ENCODE measurements around the gene MLC1. TPM values are rescaled to one million over a fixed set of nuclear protein-coding genes. Genes with fewer than 3 reads are reported as not detected.
A peak's percentile ranks its signal among the peaks of the same experiment; 100 is the strongest.

Gene MLC1
- polyA plus RNA-seq, 10 donors, result 0.39 to 1.4 (median 0.78) TPM

DNA sequence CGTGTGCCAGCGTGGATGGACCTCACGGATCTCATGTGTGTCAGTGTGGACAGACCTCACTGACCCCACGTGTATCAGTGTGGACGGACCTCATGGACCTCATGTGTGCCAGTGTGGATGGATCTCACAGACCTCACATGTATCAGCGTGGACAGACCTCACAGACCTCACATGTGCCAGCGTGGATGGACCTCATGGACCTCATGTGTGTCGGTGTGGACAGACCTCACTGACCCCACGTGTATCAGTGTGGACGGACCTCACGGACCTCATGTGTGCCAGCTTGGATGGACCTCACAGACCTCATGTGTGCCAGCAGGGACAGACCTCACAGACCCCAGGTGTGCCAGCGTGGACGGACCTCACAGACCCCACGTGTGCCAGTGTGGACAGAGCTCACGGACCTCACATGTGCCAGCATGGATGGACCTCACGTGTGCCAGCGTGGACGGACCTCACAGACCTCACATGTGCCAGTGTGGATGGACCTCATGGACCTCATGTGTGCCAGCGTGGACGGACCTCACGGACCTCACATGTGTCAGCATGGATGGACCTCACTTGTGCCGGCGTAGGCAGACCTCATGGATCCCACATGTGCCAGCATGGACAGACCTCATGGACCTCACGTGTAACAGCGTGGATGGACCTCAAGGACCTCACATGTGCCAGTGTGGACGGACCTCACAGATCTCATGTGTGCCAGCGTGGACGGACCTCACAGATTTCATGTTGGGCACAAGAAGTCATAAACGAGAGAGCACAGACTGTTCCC is 45.4 kb downstream of the MLC1 start:
- no peak for DNase-seq

DNA sequence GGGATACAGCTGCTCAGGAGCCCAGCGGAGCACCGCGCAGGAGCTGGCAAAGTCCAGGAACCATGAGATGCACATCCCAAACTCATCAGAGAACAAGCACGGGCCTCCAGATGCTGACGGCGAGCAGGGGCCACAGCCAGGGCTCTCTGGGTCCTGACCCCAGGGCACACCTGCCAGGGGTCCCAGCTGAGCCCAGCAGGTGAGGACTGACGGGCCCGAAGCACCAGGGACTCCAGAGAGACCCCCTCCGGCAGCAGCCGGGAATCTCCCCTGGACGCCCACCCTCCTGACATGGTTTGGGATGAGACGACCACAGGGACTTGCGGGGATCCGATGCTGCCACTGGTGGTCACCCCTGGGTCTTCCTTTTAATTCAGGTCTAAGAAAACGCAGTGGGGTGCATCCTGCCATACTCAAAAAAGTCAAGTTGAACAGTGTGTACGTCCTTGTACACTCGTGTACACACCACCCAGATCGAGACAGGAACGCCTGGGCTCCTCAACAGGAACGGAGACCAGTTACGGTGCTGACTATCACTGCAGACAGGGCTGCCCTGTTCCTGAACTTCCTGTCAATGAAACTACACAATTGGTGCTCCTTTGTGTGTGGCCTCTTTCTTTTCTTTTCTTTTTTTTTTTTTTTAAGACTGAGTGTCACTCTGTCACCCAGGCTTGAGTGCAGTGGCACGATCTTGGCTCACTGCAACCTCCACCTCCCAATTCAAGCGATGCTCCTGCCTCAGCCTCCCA is 49.1 kb downstream of the MLC1 start:
- no peak for DNase-seq

DNA sequence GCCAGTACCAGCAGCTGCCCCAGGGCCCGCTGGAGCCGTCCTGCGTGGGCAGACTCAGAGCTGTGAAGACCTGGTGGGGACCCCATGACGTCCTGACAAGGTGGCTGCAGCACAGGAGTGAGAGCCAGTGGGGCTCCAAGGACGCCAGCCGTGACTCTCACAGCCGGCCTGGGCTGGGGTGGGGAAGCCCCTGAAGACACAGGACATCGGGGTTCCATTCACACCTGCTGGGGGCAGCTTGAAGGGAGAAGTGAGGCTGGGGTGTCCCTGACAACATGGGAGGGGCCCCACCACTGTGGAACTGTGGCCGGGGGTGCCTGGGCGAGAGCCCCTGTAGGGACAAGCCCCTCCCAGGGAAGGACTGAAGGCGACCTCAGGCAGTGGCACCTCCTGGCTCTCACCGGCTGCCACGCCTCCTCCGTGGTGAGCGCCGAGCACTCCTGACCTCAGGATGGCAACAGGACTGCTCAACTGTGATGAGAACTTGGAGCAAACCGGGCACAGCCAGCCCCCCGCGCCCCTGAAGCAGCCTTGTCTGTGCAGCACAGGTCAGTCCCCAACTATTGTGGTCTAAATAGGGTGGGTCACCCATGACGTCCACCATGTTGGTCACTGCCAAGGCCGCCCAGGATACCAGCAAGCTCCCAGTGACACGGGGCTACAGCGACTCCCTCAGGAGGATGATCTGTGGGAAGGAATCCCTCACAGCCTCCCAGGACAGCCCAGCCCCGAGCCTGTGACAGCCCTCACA is 49.9 kb downstream of the MLC1 start:
- no peak for DNase-seq

DNA sequence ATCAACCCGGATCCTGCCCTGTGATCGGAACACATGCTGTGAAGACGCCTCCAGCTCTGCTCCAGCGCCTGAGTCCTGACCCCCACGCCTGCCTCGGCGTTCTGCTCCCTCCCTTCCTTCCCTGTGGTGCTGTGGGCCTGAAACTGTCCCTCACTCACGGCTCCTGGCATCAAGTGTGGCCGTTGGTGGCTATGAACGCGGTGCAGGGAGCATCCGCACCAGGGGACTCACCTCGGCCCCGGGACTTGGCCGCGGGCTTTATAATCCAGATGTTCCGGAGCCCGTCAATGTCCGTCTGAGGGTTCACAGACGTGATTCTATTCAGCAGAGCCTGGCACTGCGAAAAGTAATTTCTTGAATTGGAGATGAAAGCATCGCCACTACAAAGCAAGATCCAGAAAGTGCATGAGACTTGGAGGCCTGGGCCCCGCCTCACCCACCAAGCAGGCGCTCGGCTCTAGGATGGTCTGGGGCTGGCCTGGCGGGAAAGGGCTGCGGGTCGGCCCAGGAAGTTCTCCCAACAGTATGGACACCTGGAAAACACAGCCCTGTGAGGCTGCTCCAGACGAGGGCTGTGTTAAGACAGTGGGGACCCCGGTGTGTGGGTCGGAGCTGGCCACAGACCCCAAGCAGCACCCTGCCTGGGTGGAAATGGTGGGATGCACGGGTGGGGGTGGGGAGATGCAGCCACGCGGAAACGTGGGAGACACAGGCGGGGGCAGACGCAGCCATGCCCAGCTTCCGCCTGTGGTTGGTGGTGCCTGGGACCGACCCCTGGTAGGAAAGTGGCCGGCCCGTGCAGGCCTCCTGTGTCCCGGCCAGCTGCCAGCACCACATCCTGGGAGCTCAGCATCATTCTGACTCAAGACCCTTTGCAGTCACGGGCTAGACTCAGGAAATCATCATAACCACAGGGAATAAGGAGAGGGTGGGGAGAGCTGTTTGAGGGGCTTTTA is 50.8 kb downstream of the MLC1 start:
- DNase-seq, result no peak

DNA sequence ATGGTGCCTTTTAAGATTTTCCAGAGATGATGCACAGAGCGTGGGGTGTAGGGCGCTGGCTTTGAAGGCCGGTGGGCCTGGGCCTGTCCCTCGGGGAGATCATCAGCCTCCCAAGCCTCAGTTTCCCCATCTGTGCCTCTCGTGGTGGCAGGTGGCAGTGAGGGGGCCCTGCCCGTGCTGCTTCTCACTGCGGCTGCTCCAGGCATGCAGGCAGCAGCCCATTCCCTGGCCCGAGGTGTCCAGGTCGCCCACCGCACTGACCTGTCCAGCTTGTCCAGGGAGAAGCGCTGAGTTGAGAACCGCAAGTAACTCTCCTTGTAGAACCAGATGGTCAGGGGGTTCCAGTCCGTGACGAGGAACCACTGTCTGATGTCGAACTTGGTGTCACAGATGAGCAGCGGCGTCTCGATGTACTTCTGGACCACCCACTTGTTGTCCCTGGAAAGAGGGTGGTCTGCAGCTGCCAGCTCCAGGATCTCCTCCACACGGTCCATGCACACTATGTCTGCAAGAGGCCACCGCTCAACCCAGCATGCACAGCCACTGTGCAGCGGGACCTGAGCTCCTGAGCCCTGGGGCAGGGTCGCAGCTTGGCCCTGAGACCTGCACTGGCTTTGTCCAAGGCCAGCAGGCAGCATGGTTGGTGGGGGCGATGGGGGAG is 52.2 kb downstream of the MLC1 start:
- DNase-seq, result no peak

DNA sequence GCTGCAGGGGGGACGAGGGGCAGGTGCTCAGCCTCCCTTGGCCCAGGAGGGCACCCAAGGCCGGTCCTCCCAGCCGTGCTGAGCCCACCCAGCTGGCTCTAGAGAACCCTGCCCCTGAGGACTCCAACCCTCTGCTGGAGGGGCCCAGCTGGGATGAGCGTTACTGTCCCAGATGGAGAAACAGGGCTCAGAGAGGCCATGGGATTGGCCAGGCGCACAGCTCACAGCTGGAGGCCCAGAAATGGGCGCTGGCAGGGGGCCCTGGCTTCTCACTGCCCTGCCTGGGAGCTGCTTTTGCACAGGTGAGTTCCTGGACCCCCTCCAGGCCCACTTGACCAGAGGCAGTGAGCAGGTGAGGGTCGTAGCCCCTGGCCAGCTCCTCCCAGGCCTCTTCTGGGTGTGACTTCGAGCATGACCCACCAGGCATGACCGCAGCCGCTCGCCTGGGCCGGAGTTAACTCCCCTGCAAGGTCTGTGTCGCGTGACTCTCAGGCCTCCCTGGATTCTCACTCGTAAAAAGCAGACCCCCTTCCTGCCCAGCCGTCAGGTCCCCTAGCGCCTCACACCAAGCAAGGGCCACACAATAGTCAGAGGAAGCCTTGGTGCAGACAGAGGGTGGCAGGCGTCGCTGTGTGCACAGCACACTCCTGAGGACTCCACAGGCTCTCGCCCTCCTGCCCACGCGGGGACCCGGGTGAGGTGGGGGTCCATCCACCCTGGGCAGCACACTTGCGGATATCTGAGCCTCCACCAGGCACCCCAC is 52.9 kb downstream of the MLC1 start:
- no peak for DNase-seq

DNA sequence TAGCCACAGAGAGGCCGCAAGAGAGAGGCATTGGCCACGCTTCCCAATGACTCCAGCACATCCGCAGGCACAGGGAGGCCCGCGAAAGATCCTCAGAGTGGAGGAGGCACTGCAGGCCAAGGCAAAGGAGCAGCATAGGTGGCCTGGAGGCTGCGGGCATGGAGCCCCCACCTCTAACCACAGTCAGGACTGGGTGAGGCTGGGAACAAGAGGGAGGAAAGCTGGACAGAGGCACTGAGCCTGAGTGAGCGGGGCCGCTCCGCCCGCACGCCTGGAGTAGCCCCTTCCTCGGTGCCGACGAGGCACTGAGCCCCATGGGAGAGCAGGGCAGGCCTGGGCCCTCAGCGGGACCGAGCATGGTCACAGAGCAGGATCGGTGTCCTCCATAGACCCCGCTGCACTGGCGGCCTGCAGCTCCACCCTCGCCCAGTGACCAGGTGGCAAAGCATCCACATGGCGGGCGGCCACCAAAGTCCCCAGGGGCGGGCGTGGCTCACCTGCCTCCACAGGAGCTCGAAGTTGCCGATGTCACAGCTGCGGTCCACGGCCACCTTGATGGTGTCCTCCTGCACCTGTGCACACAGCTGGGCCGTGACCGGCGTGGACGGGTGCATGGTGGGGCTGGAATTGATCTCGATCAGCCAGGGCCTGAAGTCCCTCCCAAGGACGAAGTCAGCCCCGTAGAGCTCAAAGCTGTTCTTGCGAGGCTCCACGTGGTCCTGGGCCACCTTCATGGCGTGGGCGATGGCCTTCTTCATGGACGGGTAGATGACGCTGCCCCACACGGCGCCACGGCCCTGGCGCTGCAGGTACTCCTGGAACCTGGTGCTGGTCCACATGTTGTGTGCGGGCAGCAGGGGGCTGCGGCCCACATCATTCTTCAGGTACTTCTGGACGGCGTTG is 53.8 kb downstream of the MLC1 start:
- no peak for DNase-seq

DNA sequence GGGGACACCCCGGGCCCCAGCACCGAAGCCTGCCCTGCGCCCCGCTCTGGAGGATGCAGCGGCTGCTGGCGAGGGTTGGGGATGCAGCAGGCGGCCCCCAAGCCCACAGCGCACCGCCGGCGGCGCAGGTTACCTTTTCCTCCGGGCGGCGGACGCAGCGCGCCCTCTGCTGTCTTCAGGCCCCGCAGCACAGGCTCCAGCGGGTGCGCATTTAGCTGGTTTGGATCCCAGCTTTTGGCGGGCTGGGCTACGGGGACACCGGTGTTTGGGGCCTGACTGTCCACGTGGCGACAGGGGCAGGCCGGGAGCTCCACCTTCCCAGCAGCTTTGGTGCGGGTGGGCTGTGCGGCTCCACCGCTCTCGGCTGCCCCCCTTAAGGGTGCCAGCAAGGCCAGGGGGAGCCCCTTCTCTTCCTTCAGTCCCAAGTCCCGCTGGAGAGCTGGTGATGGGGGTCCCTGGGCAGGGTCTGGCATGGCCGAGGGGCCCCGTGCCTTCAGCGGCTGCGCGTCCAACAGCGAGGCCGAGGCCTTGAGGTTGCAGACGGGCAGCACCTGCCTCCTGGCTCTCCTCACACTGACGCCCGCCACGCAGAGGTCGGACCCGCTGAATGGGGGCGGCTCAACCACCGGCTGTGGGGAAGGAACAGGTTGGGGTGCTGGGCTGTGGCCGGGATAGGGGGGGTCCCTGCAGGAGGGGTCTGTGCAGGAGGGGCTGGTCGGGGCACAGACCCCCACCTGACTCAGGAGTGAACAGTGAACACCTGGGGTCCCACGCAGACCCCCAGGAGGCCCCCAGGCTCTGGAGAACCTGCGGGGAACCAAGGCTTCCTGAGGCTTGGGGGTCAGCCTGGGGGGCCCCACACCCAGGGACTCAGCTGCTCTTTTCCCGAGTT is 54.7 kb downstream of the MLC1 start:
- DNase-seq, result peak; percentile 14 to 71 (median 53)

DNA sequence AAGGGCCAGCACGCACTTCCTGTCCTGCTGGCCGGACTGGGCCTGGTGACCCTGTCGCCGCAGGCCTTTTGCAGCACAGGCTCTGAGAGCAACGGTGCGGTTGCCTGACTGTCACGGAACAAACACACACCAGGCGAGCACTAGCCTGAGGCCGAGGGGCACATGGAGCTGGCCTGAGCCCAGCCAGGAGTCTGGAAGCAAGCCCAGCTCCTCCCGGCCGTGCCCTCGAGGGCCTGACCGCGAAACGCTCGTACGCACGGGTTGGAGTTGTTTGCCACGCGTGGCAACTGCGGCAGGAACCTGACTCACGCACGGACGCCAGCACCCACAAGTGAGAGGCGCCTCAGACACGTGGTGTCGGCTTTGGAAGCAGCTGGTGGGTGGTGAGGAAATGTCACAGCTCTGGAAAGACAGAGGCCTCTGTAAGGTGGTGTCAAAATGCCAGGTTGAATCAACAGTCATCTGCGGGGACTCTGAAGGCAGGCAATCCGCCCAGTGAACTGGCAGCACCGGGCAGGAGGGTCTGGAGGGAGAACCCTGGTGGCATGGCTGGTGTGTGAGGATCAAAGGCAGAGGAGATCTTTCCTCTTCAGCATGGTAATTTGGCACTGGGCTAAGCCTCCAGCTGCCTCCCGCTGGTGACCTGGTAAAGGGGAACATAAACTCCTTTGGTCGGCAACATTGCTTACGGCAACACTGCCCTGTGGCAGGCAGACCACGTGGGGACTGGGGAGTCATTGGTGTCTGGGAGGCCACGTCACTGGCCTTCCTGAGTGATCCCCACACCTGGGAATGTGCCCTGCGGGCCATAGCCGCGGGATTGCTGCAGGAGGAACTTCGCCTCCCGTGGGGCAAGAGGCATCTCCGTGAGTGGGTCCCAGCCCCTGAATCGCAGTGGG is 57.3 kb downstream of the MLC1 start:
- no peak for DNase-seq

DNA sequence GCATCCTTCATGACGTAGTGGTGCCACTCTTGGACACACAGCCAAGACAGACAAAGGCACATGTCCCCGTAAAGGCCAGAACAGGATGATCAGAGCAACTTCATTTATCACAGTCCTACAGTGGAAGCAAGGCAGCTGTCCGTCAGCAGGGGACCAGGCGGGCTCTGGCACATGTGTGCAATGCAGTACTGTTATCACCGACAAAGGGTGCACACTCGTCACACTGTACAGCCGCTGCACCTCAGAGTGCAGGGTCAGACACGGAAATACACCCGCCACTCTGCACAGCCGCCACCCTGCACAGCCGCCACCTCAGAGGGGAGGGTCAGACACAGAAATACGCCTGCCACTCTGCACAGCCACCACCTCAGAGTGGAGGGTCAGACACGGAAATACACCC is 59.2 kb downstream of the MLC1 start:
- DNase-seq, result no peak

DNA sequence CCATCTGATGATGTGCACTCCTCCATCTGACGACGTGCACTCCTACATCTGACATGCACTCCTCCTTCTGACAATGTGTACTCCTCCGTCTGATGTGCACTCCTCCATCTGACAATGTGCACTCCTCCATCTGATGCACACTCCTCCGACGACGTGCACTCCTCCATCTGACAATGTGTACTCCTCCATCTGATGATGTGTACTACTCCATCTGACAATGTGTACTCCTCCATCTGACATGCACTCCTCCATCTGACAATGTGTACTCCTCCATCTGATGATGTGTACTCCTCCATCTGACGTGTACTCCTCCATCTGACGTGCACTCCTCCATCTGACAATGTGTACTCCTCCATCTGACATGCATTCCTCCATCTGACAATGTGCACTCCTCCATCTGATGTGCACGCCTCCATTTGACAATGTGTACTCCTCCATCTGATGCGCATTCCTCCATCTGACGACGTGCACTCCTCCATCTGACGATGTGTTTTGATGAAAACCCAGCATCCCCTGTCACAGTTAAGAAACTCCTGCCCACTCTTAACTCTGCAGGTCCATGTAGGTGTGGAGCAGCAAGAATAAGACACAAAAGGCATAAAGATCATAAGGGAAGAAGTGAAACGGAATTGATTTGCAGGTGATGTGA is 62.9 kb downstream of the MLC1 start:
- no peak for DNase-seq

DNA sequence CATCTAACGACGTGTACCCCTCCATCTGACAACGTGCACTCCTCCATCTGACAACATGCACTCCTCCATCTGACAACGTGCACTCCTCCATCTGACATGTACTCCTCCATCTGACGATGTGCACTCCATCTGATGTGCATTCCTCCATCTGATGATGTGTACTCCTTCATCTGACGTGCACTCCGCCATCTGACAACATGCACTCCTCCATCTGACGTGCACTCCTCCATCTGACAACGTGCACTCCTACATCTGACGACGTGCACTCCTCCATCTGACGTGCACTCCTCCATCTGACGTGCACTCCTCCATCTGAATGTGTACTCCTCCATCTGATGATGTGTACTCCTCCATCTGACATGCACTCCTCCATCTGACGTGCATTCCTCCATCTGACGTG is 64.6 kb downstream of the MLC1 start:
- no peak for DNase-seq

DNA sequence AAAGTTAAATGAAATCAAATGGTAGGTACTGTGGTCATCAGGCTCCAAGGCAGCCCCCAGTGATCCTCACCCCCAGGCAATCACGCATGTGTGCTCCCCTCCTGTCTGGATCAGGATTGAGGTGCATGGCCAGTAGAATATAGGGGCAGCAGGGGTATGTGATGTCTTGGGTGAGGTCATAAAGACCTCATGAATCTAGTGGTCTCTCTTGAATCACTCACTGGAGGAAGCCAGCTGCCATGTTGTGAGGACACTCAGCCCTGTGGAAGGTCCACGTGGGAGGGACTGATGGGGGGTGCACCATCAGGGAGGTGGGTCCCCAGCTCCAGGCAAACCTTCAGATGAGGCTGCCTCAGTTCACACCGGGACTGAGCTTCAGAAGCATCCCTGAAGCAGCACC is 65.9 kb downstream of the MLC1 start:
- DNase-seq, result no peak

DNA sequence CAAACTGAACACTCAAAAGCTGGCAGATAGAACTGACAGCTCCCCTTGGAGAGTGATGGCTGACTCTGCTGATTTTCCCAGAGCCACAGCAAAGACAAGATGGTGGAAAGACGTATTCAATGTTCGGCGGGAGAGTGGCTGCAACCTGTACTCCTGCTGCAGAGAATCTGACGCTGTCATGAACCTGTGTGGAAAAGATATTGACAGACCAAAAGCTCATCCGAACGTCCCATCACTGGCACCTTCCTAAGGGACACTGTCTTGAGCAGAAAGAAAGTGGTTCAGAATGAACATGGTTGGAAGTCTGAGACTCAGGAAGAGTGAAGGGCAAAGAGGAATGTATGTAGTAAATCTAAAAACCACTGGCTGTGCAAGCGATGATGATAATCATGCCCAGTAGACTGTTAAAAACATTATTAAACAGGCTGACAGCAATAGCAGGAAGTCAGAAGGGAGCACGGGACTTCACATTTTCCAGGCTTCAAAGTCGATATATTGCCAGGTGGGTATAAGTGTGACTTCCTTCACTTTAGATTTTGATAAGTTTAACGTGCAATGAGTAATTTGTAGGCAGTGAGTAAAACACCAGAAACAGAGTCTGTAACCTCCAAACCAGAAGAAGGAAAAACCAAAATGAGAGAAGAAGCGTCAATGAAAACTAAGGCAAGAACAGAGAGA is 66.5 kb downstream of the MLC1 start:
- no peak for DNase-seq

DNA sequence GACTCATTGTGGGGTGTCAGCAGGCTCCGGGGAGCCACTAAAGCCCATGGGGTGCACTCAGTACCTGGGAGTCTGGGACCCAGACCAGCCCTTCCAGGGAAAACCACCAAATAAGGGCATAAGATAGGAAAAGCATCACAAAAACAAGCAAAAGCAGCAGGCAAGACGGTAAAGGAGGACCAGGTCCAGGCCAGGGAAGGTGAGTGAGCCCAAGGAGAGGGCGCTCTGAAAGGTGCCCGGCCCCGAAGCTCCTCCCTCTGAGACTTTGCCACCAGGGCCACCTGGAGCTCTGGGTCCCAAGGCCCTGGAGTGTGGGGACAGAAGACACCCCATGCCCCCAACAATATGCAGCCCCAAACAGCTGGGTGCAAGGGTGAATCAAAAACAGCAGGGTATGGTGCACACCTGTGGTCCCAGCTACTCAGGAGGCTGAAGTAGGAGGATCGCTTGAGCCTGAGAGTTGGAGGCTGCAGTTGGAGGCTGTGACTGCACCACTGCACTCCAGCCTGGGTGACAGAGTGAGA is 67.5 kb downstream of the MLC1 start:
- no peak for DNase-seq
